ENCODE measurements around the gene DZIP1L. TPM values are rescaled to one million over a fixed set of nuclear protein-coding genes. Genes with fewer than 3 reads are reported as not detected.

Gene DZIP1L
- total RNA-seq, 1 donor from 2014 or later, result 6.6 TPM

- no peak for DNase-seq (ENCODE audit: low read depth)
- Histone ChIP-seq H3K36me3 (ENCODE audit: control insufficient read depth, insufficient read depth, low read length) (peaks cover 4% of the 10 kb centered on the region), H3K4me3 (ENCODE audit: low read depth, low read length) (no peak overlapping the region), H3K27me3 (ENCODE audit: control insufficient read depth, insufficient read depth, low read length) (no peaks in the 10 kb centered on the region)
- TF ChIP-seq CTCF (IDR thresholded peaks at IDR 0.05; ENCODE audit: insufficient read depth, low read length, poor library complexity, severe bottlenecking), result no peak
These were observed 52.8 kb downstream of the DZIP1L start for GRCh38 chr3:138062626-138063025.

DNA sequence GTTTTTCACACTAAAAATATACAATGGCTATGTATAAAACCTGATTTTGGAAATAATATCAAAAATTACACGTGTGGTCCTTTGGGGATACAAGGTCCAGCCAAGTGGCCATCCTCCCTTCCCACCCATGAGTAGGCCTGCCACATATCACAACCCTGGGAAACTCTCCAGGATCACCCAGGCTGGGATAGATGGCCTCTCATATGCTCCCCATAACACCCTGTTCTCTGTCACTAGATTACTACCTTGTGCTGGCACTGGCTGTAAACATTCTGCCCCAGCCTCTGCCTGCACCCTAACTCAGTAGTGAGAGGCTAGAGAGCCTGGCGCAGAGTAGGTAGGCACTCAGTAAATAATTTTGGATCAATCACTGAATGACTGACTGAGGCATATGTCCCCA lies 53.4 kb downstream of the DZIP1L start:
- TF ChIP-seq CTCF (IDR thresholded peaks at IDR 0.05; ENCODE audit: insufficient read depth, low read length, poor library complexity, severe bottlenecking), result no peak
- DNase-seq (ENCODE audit: low read depth), result no peak
- Histone ChIP-seq H3K27me3 (ENCODE audit: control insufficient read depth, insufficient read depth, low read length) (no peaks in the 10 kb centered on the region), H3K36me3 (ENCODE audit: control insufficient read depth, insufficient read depth, low read length) (peaks cover 4% of the 10 kb centered on the region), H3K4me3 (ENCODE audit: low read depth, low read length) (no peak overlapping the region)

GRCh38 chr3:138060792-138061191 lies 54.6 kb downstream of the DZIP1L start:
- H3K36me3 ChIP-seq (ENCODE audit: control insufficient read depth, insufficient read depth, low read length), result peaks cover 2% of the 10 kb centered on the region
- TF ChIP-seq CTCF (IDR thresholded peaks at IDR 0.05; ENCODE audit: insufficient read depth, low read length, poor library complexity, severe bottlenecking), result no peak

DNA sequence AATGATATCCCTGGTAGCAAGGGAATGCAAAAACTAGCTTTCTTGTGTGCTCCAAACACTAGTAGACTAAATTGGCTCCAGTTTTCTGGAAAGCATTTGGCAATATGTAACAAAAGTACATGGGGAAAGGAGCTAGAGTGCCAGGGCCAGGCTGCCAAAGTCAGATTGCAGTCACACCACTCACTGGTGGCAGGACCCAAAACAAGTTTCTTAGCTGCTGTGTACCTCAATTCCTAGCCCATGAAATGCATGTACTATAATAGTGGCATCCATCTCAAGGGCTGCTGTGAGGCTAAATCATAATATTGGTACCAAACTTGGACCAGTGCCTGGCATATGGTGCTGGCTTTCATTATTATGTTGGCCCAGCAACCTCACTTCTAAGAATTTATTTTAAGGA lies 56.1 kb downstream of the DZIP1L start:
- Histone ChIP-seq H3K27me3 (ENCODE audit: control insufficient read depth, insufficient read depth, low read length) (no peaks in the 10 kb centered on the region), H3K4me3 (ENCODE audit: low read depth, low read length) (no peak overlapping the region), H3K36me3 (ENCODE audit: control insufficient read depth, insufficient read depth, low read length) (peaks cover 1% of the 10 kb centered on the region)
- DNase-seq (ENCODE audit: low read depth), result no peak
- TF ChIP-seq CTCF (IDR thresholded peaks at IDR 0.05; ENCODE audit: insufficient read depth, low read length, poor library complexity, severe bottlenecking), result no peak

More at GRCh38 chr3:138060792-138061191, 54.6 kb downstream of the DZIP1L start:
- no peak for DNase-seq (ENCODE audit: low read depth)
- no peaks in the 10 kb centered on the region for H3K27me3 ChIP-seq (ENCODE audit: control insufficient read depth, insufficient read depth, low read length)
- no peak overlapping the region for H3K4me3 ChIP-seq (ENCODE audit: low read depth, low read length)

- Histone ChIP-seq H3K27me3 (ENCODE audit: control insufficient read depth, insufficient read depth, low read length) (no peaks in the 10 kb centered on the region), H3K36me3 (ENCODE audit: control insufficient read depth, insufficient read depth, low read length) (no peaks in the 10 kb centered on the region), H3K4me3 (ENCODE audit: low read depth, low read length) (no peak overlapping the region)
- DNase-seq (ENCODE audit: low read depth), result no peak
- TF ChIP-seq CTCF (IDR thresholded peaks at IDR 0.05; ENCODE audit: insufficient read depth, low read length, poor library complexity, severe bottlenecking), result no peak
These were observed 58.0 kb downstream of the DZIP1L start for GRCh38 chr3:138057384-138057783.

DNA sequence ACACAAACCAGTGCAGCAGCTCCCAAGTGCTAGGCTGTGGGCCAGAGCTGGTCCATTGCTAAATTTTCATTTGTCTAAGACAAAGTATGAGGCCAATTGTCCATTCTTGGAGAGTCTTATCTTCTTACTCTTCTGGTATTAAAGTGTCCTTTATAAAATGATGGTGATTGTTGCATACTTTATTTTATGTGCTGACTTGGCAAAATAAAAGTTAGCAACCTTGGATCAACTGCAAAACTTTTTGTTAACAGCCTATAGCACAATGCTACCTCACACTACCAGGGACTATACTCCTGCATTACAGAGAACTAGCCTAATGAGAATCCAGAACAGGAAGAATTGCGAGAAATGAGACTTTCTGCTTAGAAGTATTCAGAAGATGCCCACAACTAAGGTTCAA lies 61.4 kb downstream of the DZIP1L start:
- H3K27me3 ChIP-seq (ENCODE audit: control insufficient read depth, insufficient read depth, low read length), result no peaks in the 10 kb centered on the region
- no peaks in the 10 kb centered on the region for H3K36me3 ChIP-seq (ENCODE audit: control insufficient read depth, insufficient read depth, low read length)
- no peak overlapping the region for H3K4me3 ChIP-seq (ENCODE audit: low read depth, low read length)
- TF ChIP-seq CTCF (IDR thresholded peaks at IDR 0.05; ENCODE audit: insufficient read depth, low read length, poor library complexity, severe bottlenecking), result no peak
- DNase-seq (ENCODE audit: low read depth), result no peak

All from kidney epithelial cell (primary cell).